GM12874 (cell line): Measurements from ENCODE around the gene CLSTN2.

Source experiments
- TF ChIP-seq, protein P1 (sequence below): IDR thresholded peaks from 2 replicates; pipeline ENCODE4 v1.5.1; 2011; ENCODE audit warnings: low read depth, mild to moderate bottlenecking, control low read depth, low read length, moderate library complexity; ENCODE audit not compliant: insufficient read depth

The CLSTN2 gene

DNA sequence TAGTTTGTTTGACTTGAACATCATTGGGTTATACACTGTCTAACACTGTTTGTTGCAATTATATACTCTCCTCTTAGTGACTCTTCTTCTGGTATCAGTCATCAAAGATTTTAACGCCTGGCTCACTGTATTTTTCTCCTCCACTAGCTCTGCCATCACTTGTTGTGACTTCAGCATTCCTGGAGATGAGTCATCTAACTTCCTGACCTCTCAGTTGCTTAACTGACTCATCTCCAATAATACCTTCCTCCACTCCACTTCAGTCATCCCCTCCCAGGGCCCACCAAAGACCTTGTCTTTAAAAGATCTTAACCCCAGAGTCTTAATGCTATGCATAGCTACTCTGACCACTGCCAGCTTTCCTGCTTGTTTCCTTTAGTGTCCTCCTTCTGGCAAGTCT lies 28.6 kb upstream of the CLSTN2 start:
- TF ChIP-seq, protein P1, sequence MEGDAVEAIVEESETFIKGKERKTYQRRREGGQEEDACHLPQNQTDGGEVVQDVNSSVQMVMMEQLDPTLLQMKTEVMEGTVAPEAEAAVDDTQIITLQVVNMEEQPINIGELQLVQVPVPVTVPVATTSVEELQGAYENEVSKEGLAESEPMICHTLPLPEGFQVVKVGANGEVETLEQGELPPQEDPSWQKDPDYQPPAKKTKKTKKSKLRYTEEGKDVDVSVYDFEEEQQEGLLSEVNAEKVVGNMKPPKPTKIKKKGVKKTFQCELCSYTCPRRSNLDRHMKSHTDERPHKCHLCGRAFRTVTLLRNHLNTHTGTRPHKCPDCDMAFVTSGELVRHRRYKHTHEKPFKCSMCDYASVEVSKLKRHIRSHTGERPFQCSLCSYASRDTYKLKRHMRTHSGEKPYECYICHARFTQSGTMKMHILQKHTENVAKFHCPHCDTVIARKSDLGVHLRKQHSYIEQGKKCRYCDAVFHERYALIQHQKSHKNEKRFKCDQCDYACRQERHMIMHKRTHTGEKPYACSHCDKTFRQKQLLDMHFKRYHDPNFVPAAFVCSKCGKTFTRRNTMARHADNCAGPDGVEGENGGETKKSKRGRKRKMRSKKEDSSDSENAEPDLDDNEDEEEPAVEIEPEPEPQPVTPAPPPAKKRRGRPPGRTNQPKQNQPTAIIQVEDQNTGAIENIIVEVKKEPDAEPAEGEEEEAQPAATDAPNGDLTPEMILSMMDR: no peak

DNA sequence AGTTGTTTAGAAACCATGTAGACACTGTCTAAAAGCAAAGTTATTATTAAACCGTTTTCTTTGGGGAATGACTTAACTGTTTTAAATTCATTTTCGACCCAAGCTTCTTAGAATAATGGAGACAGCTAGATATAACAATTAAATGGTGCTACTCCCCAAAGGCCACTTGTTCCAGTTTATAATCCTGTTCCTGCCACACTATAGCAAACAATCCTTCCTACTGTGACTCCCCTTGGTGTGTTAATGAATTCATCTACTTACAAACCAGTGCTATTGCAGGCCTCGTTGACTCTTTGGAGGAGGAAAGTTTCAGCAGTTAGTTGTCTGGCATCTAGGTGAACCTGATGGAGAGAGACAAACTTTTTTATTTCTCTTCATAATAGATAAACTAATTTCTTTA lies 25.2 kb upstream of the CLSTN2 start:
- TF ChIP-seq, protein P1: no peak

DNA sequence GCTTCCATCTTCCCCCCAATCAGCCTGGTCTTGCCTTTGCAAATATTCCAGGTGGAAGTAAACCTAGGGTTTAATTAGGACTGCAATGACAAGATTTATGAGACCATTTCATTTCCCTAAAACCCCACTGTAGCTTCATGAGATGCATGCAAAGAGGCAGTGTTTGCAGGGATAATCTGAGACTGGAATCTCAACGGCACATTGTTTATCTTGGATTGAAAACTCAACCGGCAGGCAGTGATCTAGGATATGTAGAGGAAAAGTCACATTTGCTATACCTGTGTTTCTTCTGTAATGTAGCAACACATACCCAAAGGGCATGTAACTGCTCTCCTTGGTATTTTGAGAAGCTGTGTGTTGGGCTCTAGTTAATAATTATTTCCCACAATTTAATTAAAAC lies 18.7 kb upstream of the CLSTN2 start:
- TF ChIP-seq, protein P1: no peak

DNA sequence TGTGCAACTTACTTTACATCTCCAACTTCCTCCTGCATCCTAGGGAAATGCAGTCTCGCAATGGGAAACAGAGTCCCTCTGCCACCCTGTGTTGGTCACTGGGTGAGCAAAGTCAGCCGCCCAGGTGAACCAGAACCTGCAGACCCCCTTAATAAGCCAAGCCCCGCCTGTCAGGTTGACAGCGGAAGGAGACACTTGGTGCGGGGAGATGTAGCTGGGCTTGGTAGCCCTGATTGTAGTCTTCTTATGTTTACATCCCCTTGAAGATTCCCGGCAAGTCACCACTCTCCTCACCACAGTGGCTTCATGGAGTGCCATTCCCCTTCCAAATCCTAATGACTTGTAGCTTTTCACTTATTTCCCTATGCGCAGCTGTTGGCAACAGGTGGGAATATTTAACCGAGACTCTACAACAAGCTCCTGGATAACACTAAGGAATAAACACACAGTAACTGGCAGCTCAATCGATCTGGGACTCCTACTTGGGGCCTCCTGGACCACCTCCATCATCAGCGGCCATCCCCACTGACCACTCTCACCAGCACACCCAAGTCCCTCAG lies 17.7 kb upstream of the CLSTN2 start:
- TF ChIP-seq, protein P1: no peak

DNA sequence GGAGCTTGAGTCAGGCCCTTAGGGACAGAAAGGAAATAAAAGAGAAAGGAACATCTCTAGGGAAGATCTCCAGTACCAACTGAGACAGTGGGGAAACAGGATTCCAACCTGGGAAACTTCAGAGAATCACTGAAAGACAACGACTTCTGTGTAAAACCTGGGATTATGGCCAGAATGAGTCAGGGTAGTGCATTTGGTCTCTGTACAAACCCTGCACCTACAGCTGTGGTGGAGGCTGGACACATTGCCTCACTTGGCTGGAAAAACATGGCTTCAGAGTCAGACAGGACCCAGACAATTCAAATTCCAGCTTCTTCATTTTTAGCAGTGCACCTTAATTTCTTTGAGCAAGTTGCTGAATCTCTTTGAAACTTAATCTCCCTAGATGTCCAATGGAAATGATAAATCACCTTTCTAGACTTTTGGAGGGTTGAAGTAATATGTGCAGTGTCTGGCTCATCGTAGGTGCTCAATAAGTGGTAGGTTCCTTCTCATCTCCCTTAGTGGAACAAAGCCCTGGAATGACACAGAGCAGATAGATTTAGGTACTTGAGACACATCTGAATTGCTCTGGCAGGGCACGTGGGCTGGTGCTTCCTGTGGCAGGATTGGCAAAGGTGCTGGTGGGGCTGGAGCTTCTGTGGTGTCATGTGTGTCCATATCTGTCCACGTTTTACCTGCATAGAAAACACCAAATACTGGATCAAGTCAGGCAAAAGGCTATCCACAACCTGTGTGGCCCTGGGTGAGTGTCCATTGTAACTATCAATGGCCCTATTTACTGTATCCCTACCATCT lies 6.1 kb upstream of the CLSTN2 start:
- TF ChIP-seq, protein P1: no peak

DNA sequence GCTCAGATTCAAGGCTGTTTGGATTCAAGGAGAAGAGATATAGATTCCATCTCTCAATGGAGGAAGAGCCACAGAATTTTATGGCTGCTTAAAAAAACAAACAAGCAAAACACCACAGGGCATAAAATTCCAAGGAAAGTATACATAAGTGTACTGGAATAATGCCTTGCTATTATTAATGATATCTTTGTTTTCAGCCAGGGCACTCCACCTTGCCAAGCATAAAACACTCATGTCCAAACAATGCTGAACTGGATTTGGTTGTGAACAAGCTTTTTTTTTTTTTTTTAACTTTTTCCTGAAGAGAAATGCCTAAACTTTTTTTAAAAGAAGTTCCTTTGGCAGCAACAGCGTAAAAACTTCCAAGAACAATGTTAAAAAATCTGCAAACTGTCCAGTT lies 4.8 kb upstream of the CLSTN2 start:
- TF ChIP-seq, protein P1: no peak

DNA sequence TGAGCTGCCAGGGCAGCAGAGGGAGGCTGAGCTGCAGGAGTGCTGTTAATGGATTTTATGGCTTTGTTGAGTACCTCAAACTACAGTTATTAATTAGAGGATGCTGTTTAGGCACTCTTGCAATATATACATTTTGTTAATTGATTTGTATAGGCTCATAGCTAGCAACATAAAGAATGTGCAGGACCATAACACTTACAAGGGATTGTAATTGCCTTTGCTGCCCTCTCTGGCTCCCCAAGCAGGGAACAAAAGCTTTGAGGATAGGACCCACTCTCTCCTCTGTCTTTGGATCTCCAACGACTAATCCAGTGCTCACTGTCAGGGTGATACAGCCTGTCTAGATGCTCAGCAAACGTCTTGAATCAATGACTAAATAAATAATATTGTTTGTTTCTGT lies 1.2 kb upstream of the CLSTN2 start:
- TF ChIP-seq, protein P1: no peak
